BLaER1 treated with 17β-estradiol and CSF1 and Interleukin-3, amounts not matched to agents 10 nM and 100 nM (cell line): Measurements from ENCODE around the gene DRAXIN.

Experiments used
- H3K27ac ChIP-seq, 11 experiments: shearing (Covaris generic); formaldehyde crosslinking; 2 replicates each; pipeline ENCODE4 v1.8.1; 2022
- H3K27me3 ChIP-seq, 11 experiments: shearing (Covaris generic); formaldehyde crosslinking; 2 replicates each; pipeline ENCODE4 v1.8.1; 2022
- H3K36me3 ChIP-seq, 11 experiments: shearing (Covaris generic); formaldehyde crosslinking; 2 replicates each; pipeline ENCODE4 v1.8.1; 2022
- H3K4me1 ChIP-seq, 10 experiments: shearing (Covaris generic); formaldehyde crosslinking; 2 replicates each; pipeline ENCODE4 v1.8.1; 2022
- H3K4me2 ChIP-seq, 11 experiments: shearing (Covaris generic); formaldehyde crosslinking; 2 replicates each; pipeline ENCODE4 v1.8.1; 2022
- H3K4me3 ChIP-seq, 10 experiments: shearing (Covaris generic); formaldehyde crosslinking; 2 replicates each; pipeline ENCODE4 v1.8.1; 2022
- H3K9ac ChIP-seq, 11 experiments: shearing (Covaris generic); formaldehyde crosslinking; 2 replicates each; pipeline ENCODE4 v1.8.1; 2022
- H3K9me3 ChIP-seq, 11 experiments: shearing (Covaris generic); formaldehyde crosslinking; replicated peaks in 1 of 11; 2 replicates each; pipeline ENCODE4 v1.8.1; 2022
- H4K20me1 ChIP-seq, 11 experiments: shearing (Covaris generic); formaldehyde crosslinking; 2 replicates each; pipeline ENCODE4 v1.8.1; 2022
- Cebpa-rat ChIP-seq, 11 experiments: shearing (Covaris generic); IDR thresholded peaks; 2 replicates each; pipeline ENCODE4 v1.8.1; 2022

DRAXIN gene

DNA sequence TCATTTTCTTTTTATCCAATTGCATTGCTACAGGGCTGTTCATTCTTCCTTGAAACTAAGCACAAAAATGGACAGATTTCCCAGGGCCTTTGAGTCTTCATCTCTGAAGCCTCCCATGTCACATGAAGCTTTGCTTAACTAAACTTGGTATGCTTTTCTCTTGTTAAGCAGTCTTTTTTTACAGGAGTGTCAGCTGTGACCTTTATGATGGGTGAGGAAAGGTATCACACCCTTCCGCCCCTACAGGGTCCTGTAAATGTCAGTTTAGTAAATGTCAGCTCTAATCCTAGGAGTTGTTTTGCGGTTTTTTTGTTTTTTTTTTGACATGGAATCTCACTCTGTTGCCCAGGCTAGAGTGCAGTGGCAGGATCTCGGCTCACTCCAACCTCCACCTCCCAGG, 41.8 kb downstream of the DRAXIN start:
- no peak for TF ChIP-seq Cebpa-rat (IDR thresholded peaks at IDR 0.05)
- peaks cover 70 to 92% (median 90%) of the 10 kb centered on the region in 10 experiments for H3K4me1 ChIP-seq
- no peaks in the 10 kb centered on the region for H3K9me3 ChIP-seq
- peak overlapping the region; percentile 84 to 98 (median 95); a peak in 19 of 22 replicates for H3K4me2 ChIP-seq
- no peaks in the 10 kb centered on the region; a peak in 1 of 22 replicates for H4K20me1 ChIP-seq
- no peak overlapping the region for H3K4me3 ChIP-seq
- peak overlapping the region in 4 of 11 experiments; percentile 19 to 96 (median 72); a peak in 4 of 22 replicates for H3K9ac ChIP-seq
- H3K27me3 ChIP-seq: no peaks in the 10 kb centered on the region
- H3K27ac ChIP-seq: peak overlapping the region in 8 of 11 experiments; percentile 1 to 99 (median 96); a peak in 11 of 22 replicates
- no peaks in the 10 kb centered on the region for H3K36me3 ChIP-seq

DNA sequence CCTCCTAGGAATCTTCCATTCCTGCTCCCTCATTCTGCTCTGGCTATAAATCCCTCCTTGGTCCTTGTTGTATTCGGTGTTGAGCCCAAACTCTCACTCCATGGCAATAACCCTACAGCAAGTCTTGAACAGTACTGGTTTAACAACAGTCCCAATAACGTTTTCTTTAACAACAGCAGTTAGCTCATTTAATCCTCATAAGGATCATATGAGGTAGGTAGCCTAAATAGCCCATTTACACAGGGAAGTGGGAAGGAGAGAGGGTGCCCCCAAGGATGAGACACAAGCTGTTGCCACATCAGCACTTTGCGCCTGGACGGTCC, 44.0 kb downstream of the DRAXIN start:
- Histone ChIP-seq H3K27ac (peak overlapping the region in 9 of 11 experiments; percentile 90 to 100 (median 97); a peak in 18 of 22 replicates), H3K27me3 (no peaks in the 10 kb centered on the region), H3K9me3 (no peaks in the 10 kb centered on the region), H3K9ac (peak overlapping the region in 10 of 11 experiments; percentile 86 to 98 (median 94); a peak in 20 of 22 replicates), H3K4me3 (peak overlapping the region in 8 of 10 experiments; percentile 73 to 93 (median 81); a peak in 18 of 20 replicates), H3K4me2 (peak overlapping the region; percentile 76 to 99 (median 96)), H3K36me3 (no peaks in the 10 kb centered on the region), H4K20me1 (peaks cover 0 to 15% (median 0%) of the 10 kb centered on the region in 11 experiments; a peak in 3 of 22 replicates), H3K4me1 (peaks cover 72 to 94% (median 91%) of the 10 kb centered on the region in 10 experiments)
- no peak for TF ChIP-seq Cebpa-rat (IDR thresholded peaks at IDR 0.05)

DNA sequence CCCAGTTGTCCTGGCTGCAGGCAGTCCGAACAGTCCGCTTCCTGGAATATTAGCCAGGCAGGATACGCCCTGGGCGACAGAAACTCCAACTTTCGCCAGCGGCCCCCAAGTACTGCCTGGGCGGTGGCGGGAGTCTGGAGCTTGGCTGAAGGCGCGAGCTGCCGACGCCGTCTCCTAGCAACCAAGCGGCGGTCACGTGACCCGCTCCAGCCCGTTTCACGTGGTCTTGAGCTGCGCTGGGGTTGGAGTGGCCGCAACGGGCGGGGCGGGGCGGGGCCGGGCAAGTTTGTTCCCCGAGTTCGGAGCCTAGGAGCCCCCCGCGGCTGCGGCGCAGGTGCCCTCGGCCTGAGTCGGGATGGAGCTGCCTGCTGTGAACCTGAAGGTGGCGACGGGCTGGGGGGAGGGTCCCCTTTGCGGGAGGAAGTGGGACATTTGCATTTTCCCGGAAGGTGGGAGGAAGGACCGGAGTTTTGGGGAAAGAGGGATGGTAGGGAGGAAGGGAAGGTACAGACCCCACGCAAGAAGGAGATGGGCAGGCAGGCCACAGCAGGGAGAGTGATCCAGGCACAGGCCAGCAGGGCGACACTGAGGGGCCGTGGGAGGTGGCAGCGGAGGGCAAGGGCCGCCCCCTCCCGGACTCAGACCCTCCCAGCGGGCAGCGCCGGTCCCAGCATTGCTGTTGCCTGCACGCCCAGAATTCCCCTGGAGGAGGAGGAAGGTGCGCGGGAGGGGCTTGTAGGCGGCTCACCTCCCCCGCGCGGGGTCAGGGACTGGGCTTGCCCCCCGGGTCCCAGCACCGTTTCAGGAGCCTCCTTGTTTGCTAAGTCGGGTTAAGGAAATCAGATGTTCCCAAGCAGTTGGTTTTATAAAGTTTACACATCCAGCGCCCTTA, 44.6 kb downstream of the DRAXIN start, which contains the start of gene AGTRAP:
Gene AGTRAP, plus strand, starts transcription at position 283 of the 892 bp plus-strand sequence. Its CDS starts 73 bp downstream, at position 356.
- TF ChIP-seq Cebpa-rat (IDR thresholded peaks at IDR 0.05): no peak; a peak in 2 of 22 replicates
- Histone ChIP-seq H3K4me2 (peak within 1 kb of the TSS; percentile 86 to 99 (median 96)), H3K4me1 (peaks cover 72 to 94% (median 91%) of the 10 kb centered on the region in 10 experiments), H4K20me1 (peaks cover 0 to 20% (median 0%) of the 10 kb centered on the region in 11 experiments; a peak in 3 of 22 replicates), H3K4me3 (peak within 1 kb of the TSS; percentile 73 to 93 (median 82)), H3K36me3 (no peaks in the 10 kb centered on the region), H3K27ac (peak within 1 kb of the TSS; percentile 66 to 100 (median 97)), H3K27me3 (no peaks in the 10 kb centered on the region), H3K9me3 (no peaks in the 10 kb centered on the region), H3K9ac (peak within 1 kb of the TSS; percentile 86 to 98 (median 94))

DNA sequence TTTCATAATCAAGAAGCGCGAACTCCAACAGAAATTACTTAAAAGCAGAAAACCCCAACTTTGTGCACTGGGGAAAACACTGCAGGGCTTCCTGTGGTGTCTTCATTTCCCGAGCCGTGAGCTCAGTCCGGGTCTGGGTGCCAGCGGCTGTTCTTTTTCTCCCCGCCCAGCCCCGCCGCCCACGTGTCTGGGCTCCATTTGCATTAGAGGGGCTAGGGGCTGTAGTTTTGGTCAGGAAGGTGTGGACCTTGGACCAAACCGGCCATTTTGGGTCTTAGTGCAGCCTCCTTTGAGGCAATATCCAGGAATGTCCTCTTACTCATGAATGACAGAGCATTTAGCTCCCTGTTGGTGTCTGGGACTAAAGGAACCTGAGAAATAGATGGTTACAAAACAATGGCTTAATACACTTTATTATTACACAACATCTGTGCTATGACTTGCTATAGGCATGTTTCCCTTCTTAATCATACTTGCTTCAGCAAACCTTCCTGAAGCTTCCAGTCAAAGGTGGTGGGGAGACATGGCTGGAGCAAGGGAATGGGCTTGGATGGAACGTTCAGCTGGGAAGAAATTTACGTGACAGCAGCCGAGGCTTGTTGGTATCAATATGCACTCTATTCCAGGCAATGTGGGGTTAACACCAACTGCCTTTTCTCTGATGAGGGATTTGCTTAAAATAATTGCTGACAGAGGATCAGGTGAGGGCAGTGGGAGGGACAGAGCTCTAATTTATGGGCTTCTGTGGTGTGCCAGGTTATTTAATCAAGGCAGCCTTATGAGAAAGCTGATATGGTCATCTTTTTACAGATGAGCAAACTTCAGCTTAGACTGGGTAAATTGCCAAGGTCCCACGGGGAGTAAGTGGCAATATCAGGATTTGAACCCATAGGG, 45.5 kb downstream of the DRAXIN start:
- Histone ChIP-seq H3K36me3 (peaks cover 0 to 3% (median 0%) of the 10 kb centered on the region in 11 experiments; a peak in 1 of 22 replicates), H3K4me1 (peaks cover 72 to 94% (median 91%) of the 10 kb centered on the region in 10 experiments), H3K9ac (peak overlapping the region; percentile 86 to 98 (median 94)), H3K4me3 (peak overlapping the region; percentile 73 to 93 (median 82)), H3K27me3 (no peaks in the 10 kb centered on the region), H4K20me1 (peaks cover 0 to 29% (median 0%) of the 10 kb centered on the region in 11 experiments; a peak in 3 of 22 replicates), H3K27ac (peak overlapping the region; percentile 66 to 100 (median 97)), H3K4me2 (peak overlapping the region; percentile 86 to 99 (median 96)), H3K9me3 (no peaks in the 10 kb centered on the region)
- TF ChIP-seq Cebpa-rat (IDR thresholded peaks at IDR 0.05): peak in 8 of 11 experiments; percentile 47 to 96 (median 70); a peak in 14 of 22 replicates

DNA sequence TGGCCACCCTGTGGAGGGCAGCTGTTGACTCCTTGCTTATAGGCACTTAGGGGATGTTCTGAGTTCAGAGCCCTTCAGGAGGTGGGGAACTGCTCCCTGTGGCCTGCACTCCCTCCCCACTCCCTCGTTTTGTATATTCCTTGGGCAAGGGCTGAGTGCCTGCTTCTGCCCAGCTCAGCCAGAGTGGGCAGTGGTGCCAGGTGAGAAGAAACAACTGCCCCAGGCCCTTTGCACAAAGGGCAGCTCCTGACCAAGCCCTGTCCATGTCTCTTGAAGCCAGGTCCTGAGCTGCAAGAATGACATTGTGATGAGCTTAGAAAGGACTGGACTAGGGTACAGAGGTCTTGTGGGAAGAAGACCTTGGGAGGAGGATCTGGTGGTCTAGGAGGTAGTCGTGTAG, 46.6 kb downstream of the DRAXIN start:
- Histone ChIP-seq H4K20me1 (peaks cover 0 to 40% (median 0%) of the 10 kb centered on the region in 11 experiments; a peak in 5 of 22 replicates), H3K4me3 (peak overlapping the region in 3 of 10 experiments; percentile 15 to 81 (median 43); a peak in 3 of 20 replicates), H3K4me2 (peak overlapping the region; percentile 86 to 99 (median 96)), H3K27ac (peak overlapping the region in 10 of 11 experiments; percentile 14 to 100 (median 97); a peak in 18 of 22 replicates), H3K9ac (peak overlapping the region in 8 of 11 experiments; percentile 88 to 98 (median 95); a peak in 14 of 22 replicates), H3K27me3 (no peaks in the 10 kb centered on the region), H3K9me3 (no peaks in the 10 kb centered on the region), H3K36me3 (peaks cover 0 to 5% (median 0%) of the 10 kb centered on the region in 11 experiments; a peak in 1 of 22 replicates), H3K4me1 (peaks cover 68 to 94% (median 91%) of the 10 kb centered on the region in 10 experiments)
- no peak for TF ChIP-seq Cebpa-rat (IDR thresholded peaks at IDR 0.05)

DNA sequence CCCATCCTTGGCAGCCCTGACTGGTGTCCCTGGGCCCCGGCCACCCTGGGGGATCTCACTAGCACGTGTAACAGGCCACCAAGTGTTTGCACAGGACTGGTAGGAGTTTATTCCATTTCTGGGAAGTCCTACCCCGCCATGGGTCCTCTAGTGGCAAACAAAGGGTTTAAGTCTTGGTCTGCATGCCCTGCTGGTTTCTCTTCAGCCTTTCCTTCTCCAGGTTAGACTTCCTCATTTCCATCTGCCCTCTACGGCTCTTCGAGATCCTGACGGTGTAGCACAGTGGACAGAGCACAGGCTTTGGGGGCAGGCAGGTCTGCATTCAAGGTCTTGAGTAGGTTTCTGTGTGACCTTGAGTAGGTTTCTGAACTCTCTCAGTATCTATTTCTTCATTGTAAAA, 47.3 kb downstream of the DRAXIN start:
- Histone ChIP-seq H3K4me1 (peaks cover 67 to 88% (median 87%) of the 10 kb centered on the region in 10 experiments), H3K36me3 (peaks cover 0 to 7% (median 0%) of the 10 kb centered on the region in 11 experiments; a peak in 2 of 22 replicates), H3K27ac (peak overlapping the region in 9 of 11 experiments; percentile 90 to 100 (median 97); a peak in 18 of 22 replicates), H3K4me3 (no peak overlapping the region; a peak in 1 of 20 replicates), H3K27me3 (no peaks in the 10 kb centered on the region), H3K4me2 (peak overlapping the region; percentile 86 to 99 (median 96)), H3K9ac (peak overlapping the region in 6 of 11 experiments; percentile 4 to 98 (median 94); a peak in 10 of 22 replicates), H4K20me1 (peaks cover 0 to 43% (median 0%) of the 10 kb centered on the region in 11 experiments; a peak in 5 of 22 replicates), H3K9me3 (no peaks in the 10 kb centered on the region)
- TF ChIP-seq Cebpa-rat (IDR thresholded peaks at IDR 0.05): no peak

DNA sequence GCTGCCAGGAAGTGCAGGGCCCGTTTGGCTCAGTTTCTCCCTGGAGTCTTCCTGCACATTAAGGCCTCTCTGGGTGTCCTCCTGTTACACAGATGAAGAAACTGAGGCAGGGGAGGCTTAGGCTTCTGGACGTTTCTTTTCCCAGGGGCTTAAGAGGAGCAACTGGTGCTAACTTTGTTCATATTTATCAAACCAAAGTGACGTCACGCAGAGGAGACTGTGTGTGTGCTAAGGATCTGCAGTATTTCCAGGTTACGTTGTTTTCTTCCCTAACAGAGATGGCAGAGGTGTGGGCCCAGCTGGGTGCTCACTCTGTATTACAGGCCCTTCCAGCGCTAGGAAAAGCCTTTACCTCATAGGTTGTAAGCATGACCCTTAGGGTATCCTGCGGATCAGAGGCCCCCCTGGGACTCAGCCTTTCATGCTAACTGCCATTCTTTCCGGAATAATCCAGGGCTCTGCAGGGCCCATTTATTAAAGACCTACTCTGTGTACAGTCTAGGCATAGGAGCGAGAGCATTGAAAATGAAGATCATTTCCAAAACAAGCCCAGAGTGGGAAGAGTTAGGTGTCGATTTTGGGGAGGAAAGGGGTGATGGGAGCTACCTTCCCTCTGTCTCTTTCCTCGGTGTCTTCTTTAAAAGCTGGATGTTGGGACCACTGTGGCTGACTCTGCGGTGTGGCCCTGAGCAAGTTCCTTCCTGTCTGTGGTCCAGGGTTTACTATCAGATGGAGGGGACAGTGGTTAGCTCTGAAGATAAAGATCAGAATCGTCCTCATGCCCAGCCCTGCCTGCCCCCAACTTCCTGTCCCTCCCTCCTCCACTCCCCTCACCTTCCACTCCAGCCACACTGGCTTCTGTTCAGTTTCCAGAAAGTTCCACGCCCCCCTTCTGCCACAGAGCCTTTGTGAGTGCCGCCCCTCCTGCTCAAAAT, 49.0 kb downstream of the DRAXIN start:
- Histone ChIP-seq H4K20me1 (peaks cover 0 to 56% (median 0%) of the 10 kb centered on the region in 11 experiments; a peak in 6 of 22 replicates), H3K27ac (peak overlapping the region in 10 of 11 experiments; percentile 3 to 100 (median 97); a peak in 20 of 22 replicates), H3K36me3 (peaks cover 0 to 23% (median 4%) of the 10 kb centered on the region in 11 experiments; a peak in 13 of 22 replicates), H3K9me3 (no peaks in the 10 kb centered on the region), H3K27me3 (no peaks in the 10 kb centered on the region), H3K9ac (peak overlapping the region in 10 of 11 experiments; percentile 37 to 98 (median 64); a peak in 19 of 22 replicates), H3K4me1 (peaks cover 63 to 82% (median 76%) of the 10 kb centered on the region in 10 experiments), H3K4me3 (peak overlapping the region in 9 of 10 experiments; percentile 17 to 61 (median 39); a peak in 15 of 20 replicates), H3K4me2 (peak overlapping the region; percentile 85 to 99 (median 96))
- TF ChIP-seq Cebpa-rat (IDR thresholded peaks at IDR 0.05): no peak
